Melanocyte of skin (primary cell): ENCODE results near the gene RASSF10. TPM values are rescaled to one million over a fixed set of nuclear protein-coding genes. Genes with fewer than 3 reads are reported as not detected.

Experiments used
- total RNA-seq, 2 donors: library from RNA; depleted of rRNA; stranded (reverse); fragments of >200 nt; gene quantifications; 2 replicates each; pipeline ENCODE4 v1.2.3, GENCODE V29; 2012

RASSF10 gene
- total RNA-seq, result under 1 TPM in 1 of 2 donors, not detected in 1; under 0.01 TPM

DNA sequence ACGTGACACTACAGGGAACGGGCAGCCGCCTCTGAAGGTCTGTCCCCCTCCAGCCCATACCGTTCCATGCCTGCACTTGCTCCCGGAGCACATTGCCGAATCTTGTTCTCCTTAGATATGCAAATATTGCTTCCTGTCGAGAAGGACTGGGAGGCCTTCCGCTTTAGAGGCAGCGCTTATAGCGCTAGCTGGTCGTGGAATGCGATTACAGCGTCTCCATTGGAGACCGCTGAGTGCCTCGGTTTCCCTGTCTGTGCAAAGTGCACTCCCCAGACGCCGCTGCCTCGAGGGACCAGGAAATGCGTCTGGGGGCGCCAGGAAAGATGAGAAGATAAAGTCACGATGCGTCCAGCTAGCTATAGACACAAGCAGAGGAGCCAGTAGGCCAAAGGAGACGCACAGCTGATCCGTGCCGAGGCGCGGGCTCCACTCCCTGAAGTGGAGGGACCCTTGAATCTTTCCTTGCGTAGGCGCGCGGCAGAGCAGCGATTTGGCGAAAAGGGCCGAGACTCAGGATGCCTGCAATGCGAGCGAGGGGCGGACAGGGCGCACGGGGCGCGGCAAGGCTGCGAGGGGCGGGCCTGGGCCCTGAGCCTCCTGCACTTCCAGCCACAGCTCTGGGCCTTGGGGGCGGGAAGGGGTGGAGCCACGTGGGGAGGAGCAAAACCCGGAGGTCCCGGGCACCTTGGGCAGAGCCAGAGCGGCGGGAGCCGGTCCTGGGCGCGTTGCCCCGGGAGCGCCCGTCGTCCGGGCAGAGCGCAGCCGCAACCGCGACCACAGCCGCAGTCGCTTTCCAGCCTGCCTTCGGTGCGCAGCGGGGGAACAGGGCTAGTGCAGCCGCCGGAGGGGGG is at the start of gene RASSF10:
Gene RASSF10, plus strand, starts transcription at position 692 of the 851 bp plus-strand sequence. CDS start 261 bp downstream, outside the sequence.

